HepG2 (cell line): Measurements from ENCODE around the gene PARD3.
"Not testable (repeated sequence)": the region's sequence is repeated elsewhere in the genome, so short reads cannot be mapped to it uniquely, and the experiment has no call there.

Source experiments
- CREB1 ChIP-seq, 2 experiments: fragments of 450-650 bp in 1 of 2; IDR thresholded peaks; 2 replicates each; pipeline ENCODE4 v1.6.1; 2016 to 2017; ENCODE audit warnings: control low read depth in 1 of 2, mild to moderate bottlenecking in 1 of 2, missing compliant biosample characterization in 1 of 2, missing genetic modification characterization in 1 of 2
- CTCF ChIP-seq: sonication (generic); formaldehyde crosslinking; IDR thresholded peaks from 2 replicates; pipeline ENCODE4 v1.5.0; 2020; ENCODE audit warnings: mild to moderate bottlenecking, missing genetic modification reagents, moderate library complexity
- GFI1 ChIP-seq: sonication (generic); formaldehyde crosslinking; IDR thresholded peaks from 2 replicates; pipeline ENCODE4 v1.5.0; 2020; ENCODE audit warnings: missing genetic modification reagents, mild to moderate bottlenecking, borderline replicate concordance
- HOXA7 ChIP-seq: sonication (generic); formaldehyde crosslinking; IDR thresholded peaks from 2 replicates; pipeline ENCODE4 v1.8.1; 2022; ENCODE audit warnings: mild to moderate bottlenecking, missing genetic modification reagents, moderate library complexity
- POLR2AphosphoS5 ChIP-seq: IDR thresholded peaks from 2 replicates; pipeline ENCODE4 v1.6.1; 2012; ENCODE audit warnings: low read depth, low read length
- SUZ12 ChIP-seq: fragments of 150-350 bp; IDR thresholded peaks from 2 replicates; pipeline ENCODE4 v1.6.1; 2014; ENCODE audit warnings: low read depth, low read length
- ZFX ChIP-seq: sonication (generic); formaldehyde crosslinking; IDR thresholded peaks from 2 replicates; pipeline ENCODE4 v1.4.0; 2020; ENCODE audit warnings: mild to moderate bottlenecking, low read depth, missing genetic modification reagents, moderate library complexity
- ZNF264 ChIP-seq: sonication (generic); formaldehyde crosslinking; IDR thresholded peaks from 2 replicates; pipeline ENCODE4 v1.4.0; 2020; ENCODE audit warnings: missing genetic modification reagents
- ZNF501 ChIP-seq: sonication (generic); formaldehyde crosslinking; IDR thresholded peaks from 2 replicates; pipeline ENCODE4 v1.5.1; 2020; ENCODE audit warnings: mild to moderate bottlenecking, moderate library complexity, missing genetic modification reagents
- ZNF660 ChIP-seq: sonication (generic); formaldehyde crosslinking; IDR thresholded peaks from 2 replicates; pipeline ENCODE4 v1.5.1; 2020; ENCODE audit warnings: mild to moderate bottlenecking, low read depth, missing genetic modification reagents, borderline replicate concordance
- ZNF710 ChIP-seq: sonication (generic); formaldehyde crosslinking; IDR thresholded peaks from 2 replicates; pipeline ENCODE4 v1.5.0; 2020; ENCODE audit warnings: mild to moderate bottlenecking, missing genetic modification reagents, borderline replicate concordance

- not testable (repeated sequence) for TF ChIP-seq GFI1; SUZ12; POLR2AphosphoS5; ZNF264 (CRISPR knock-in tag); ZFX (CRISPR knock-in tag); CREB1 (IDR thresholded peaks at IDR 0.05); CREB1 (CRISPR knock-in tag; IDR thresholded peaks at IDR 0.05); ZNF710 (CRISPR knock-in tag); ZNF501 (CRISPR knock-in tag); CTCF; HOXA7 (CRISPR knock-in tag); ZNF660 (CRISPR knock-in tag)
These were observed 375.7 kb downstream of the PARD3 start for GRCh38 chr10:34439386-34439785.
